Mucosa of stomach (tissue), 1 donor: ENCODE data around the gene SLC25A21.
"Not testable (repeated sequence)": the region's sequence is repeated elsewhere in the genome, so short reads cannot be mapped to it uniquely, and the experiment has no call there.

Experiments
- H3K27me3 ChIP-seq: one replicate; pipeline ENCODE4 v1.7.0; 2013; ENCODE audit warnings: mild to moderate bottlenecking, low read length; ENCODE audit not compliant: control insufficient read depth, insufficient read depth
- H3K36me3 ChIP-seq: one replicate; pipeline ENCODE4 v1.7.0; 2013; ENCODE audit warnings: low read length; ENCODE audit not compliant: control insufficient read depth, insufficient read depth
- H3K4me1 ChIP-seq: one replicate; pipeline ENCODE4 v1.7.0; 2013; ENCODE audit warnings: mild to moderate bottlenecking, low read length; ENCODE audit not compliant: control insufficient read depth, insufficient read depth
- H3K4me3 ChIP-seq: one replicate; pipeline ENCODE4 v1.7.0; 2013; ENCODE audit warnings: low read length
- H3K9ac ChIP-seq: one replicate; pipeline ENCODE4 v1.7.0; 2013; ENCODE audit warnings: mild to moderate bottlenecking, low read length, moderate library complexity
- H3K9me3 ChIP-seq: one replicate; pipeline ENCODE4 v1.7.0; 2013; ENCODE audit warnings: mild to moderate bottlenecking, low read length, moderate library complexity; ENCODE audit not compliant: control insufficient read depth
- donor health status: Pancreatic carcinoma.

Gene SLC25A21

GRCh38 chr14:36896300-36896699, 276.1 kb downstream of the SLC25A21 start:
- not testable (repeated sequence) for H3K4me3 ChIP-seq, H3K9ac ChIP-seq

GRCh38 chr14:36884049-36884448, 288.4 kb downstream of the SLC25A21 start:
- Histone ChIP-seq H3K9ac (no peak overlapping the region), H3K9me3 (no peaks in the 10 kb centered on the region), H3K4me1 (no peaks in the 10 kb centered on the region), H3K36me3 (no peaks in the 10 kb centered on the region), H3K4me3 (no peak overlapping the region), H3K27me3 (no peaks in the 10 kb centered on the region)

More at GRCh38 chr14:36896300-36896699, 276.1 kb downstream of the SLC25A21 start:
- H3K4me1 ChIP-seq, H3K27me3 ChIP-seq, H3K9me3 ChIP-seq, H3K36me3 ChIP-seq: not testable (repeated sequence)

GRCh38 chr14:36880276-36880675, 292.1 kb downstream of the SLC25A21 start:
- Histone ChIP-seq H3K36me3 (no peaks in the 10 kb centered on the region), H3K4me1 (no peaks in the 10 kb centered on the region), H3K9me3 (no peaks in the 10 kb centered on the region), H3K4me3 (no peak overlapping the region), H3K27me3 (no peaks in the 10 kb centered on the region), H3K9ac (no peak overlapping the region)

DNA sequence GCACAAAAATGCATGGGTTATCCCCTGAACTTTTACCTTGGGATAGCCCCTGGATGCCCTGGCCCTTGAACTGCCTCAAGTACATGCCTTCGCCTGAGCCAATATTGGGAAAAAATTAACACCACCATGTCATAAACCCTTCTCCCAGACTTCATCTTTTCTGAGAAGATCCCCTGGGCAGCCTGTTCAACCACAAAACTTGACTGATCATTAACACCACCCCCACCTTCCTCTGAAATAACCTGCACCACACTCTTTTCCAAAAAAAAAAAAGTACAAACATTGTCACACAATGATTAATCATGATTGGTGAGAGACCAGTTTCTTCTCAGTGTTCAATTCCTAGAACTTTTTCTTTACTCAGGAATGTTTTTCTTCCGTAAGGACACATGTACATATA, 292.8 kb downstream of the SLC25A21 start:
- no peak overlapping the region for H3K4me3 ChIP-seq
- no peaks in the 10 kb centered on the region for H3K27me3 ChIP-seq
- no peak overlapping the region for H3K9ac ChIP-seq
- H3K4me1 ChIP-seq: no peaks in the 10 kb centered on the region
- no peaks in the 10 kb centered on the region for H3K36me3 ChIP-seq
- H3K9me3 ChIP-seq: no peaks in the 10 kb centered on the region

DNA sequence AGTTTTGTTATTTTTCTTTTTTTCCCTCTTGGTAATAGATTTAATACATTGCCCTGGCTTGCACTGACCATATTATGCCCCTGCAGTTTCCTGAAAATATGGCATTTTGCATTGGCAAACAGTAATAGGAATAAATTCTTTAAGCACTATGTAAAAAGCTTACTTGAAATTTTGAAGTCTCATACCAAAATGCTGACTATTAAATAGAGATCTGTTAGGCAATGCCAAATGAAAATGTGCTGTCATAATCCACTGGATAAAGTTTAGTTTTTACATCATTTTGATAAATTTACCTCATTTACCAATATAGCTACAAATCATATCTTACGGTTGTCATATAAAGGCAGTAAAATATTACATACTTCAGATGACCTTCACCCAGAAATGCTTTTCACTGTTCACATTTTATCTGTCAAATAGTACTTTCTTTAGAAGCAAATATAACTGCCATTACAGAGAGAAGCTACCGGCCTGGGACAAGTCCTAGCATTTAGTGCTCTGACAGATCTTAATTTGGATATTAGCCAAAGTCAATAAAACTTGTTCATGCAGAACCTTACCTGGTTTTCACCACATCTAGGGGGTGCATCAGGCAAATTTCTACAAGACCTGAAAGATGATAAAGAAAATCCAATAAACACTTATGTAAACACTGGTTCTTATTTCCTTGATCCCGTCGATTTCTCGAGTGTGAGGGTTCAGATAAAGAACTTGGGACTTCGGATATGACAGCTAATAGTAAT, 297.8 kb downstream of the SLC25A21 start:
- Histone ChIP-seq H3K36me3 (no peaks in the 10 kb centered on the region), H3K9ac (no peak overlapping the region), H3K27me3 (no peaks in the 10 kb centered on the region), H3K4me3 (no peak overlapping the region), H3K4me1 (no peaks in the 10 kb centered on the region), H3K9me3 (no peaks in the 10 kb centered on the region)

- no peaks in the 10 kb centered on the region for H3K36me3 ChIP-seq
- H3K9me3 ChIP-seq: no peaks in the 10 kb centered on the region
- H3K4me3 ChIP-seq: no peak overlapping the region
- H3K27me3 ChIP-seq: no peaks in the 10 kb centered on the region
- no peak overlapping the region for H3K9ac ChIP-seq
- H3K4me1 ChIP-seq: no peaks in the 10 kb centered on the region
Measured at GRCh38 chr14:36870776-36871175, 301.6 kb downstream of the SLC25A21 start.

- H3K9ac ChIP-seq: no peak overlapping the region
- H3K36me3 ChIP-seq: no peaks in the 10 kb centered on the region
- no peaks in the 10 kb centered on the region for H3K27me3 ChIP-seq
- no peak overlapping the region for H3K4me3 ChIP-seq
- H3K9me3 ChIP-seq: no peaks in the 10 kb centered on the region
- H3K4me1 ChIP-seq: no peaks in the 10 kb centered on the region
Measured at GRCh38 chr14:36869125-36869524, 303.3 kb downstream of the SLC25A21 start.

GRCh38 chr14:36866867-36867266, 305.5 kb downstream of the SLC25A21 start:
- Histone ChIP-seq H3K4me3 (no peak overlapping the region), H3K9ac (no peak overlapping the region), H3K27me3 (no peaks in the 10 kb centered on the region), H3K9me3 (no peaks in the 10 kb centered on the region), H3K36me3 (no peaks in the 10 kb centered on the region), H3K4me1 (no peaks in the 10 kb centered on the region)

DNA sequence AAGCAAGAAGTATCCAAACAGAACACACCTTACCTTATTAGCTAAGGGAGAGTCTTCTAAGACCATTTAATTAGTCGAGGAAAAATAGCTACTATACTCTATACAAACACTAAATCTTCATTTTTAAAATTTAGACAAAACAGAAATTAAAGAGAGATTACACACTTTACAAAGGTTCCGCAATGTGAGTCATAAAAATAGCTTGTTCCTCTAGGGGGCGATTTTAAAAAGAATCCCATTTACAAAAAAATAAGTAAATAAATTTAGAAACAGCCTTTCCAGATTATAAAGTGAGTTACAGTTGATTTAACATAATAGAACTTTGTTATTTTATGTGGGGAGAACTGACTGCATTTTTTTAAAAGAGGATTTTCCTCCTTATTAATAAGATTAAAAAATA, 309.1 kb downstream of the SLC25A21 start:
- Histone ChIP-seq H3K4me1 (no peaks in the 10 kb centered on the region), H3K36me3 (no peaks in the 10 kb centered on the region), H3K9me3 (no peaks in the 10 kb centered on the region), H3K9ac (no peak overlapping the region), H3K4me3 (no peak overlapping the region), H3K27me3 (no peaks in the 10 kb centered on the region)

DNA sequence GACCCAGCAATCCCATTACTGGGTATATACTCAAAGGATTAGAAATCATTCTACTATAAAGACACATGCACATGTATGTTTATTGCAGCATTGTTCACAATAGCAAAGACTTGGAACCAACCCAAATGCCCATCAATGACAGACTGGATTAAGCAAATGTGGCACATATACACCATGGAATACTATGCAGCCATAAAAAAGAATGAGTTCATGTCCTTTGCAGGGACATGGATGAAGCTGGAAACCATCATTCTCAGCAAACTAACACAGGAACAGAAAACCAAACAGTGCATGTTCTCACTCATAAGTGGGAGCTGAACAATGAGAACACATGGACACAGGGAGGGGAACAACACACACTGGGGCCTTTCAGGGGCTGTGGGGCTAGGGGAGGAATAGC, 310.2 kb downstream of the SLC25A21 start:
- not testable (repeated sequence) for H3K27me3 ChIP-seq, H3K4me1 ChIP-seq, H3K4me3 ChIP-seq, H3K9me3 ChIP-seq, H3K9ac ChIP-seq, H3K36me3 ChIP-seq

DNA sequence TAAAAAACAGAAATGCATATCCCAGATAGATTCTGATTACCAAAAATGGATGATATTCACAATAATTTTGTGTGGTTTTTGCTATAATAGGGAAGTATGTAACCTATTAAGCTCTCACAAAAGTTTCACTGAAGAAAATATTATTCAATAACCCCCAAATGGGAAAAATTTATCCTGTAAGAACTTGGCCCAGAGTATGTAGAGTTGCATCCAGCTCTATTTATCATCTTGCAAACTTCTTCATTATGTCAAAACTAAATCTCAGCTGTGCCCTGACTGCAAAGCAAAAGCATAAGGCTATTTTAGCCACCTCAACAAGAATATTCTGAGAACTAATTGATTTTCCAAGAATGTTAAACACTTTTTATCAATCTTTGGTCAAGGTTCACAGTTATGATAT, 311.6 kb downstream of the SLC25A21 start:
- Histone ChIP-seq H3K9ac (no peak overlapping the region), H3K27me3 (no peaks in the 10 kb centered on the region), H3K9me3 (no peaks in the 10 kb centered on the region), H3K4me3 (no peak overlapping the region), H3K36me3 (no peaks in the 10 kb centered on the region), H3K4me1 (peaks cover 11% of the 10 kb centered on the region)

DNA sequence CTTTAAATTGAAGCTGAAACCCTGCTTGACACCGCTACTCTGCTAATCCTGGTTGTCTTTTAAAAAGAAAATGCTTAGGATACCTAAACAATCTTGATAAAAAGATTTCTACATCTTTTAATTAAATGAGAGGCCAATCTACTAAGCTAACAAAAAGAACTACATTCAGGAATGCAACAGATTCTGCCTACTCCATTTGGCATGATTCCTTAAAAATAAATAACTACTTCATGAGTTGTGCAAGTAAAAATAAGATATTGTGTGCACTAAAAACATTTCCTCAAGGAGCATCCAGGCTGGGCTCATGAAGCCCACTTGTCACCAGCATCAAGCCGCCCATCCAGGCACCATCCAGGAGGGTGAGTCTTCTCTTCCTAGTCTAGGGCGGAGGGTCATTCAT, 313.3 kb downstream of the SLC25A21 start:
- H3K4me1 ChIP-seq: peaks cover 14% of the 10 kb centered on the region
- no peaks in the 10 kb centered on the region for H3K27me3 ChIP-seq
- no peaks in the 10 kb centered on the region for H3K36me3 ChIP-seq
- H3K9me3 ChIP-seq: no peaks in the 10 kb centered on the region
- no peak overlapping the region for H3K9ac ChIP-seq
- H3K4me3 ChIP-seq: no peak overlapping the region
